Liver (tissue), 2 donors: ENCODE measurements around the gene KCNK10.

Source experiments
- CTCF ChIP-seq: fragments of 150-350 bp; IDR thresholded peaks from 2 replicates; pipeline ENCODE4 v1.5.1; 2017; ENCODE audit warnings: improper control_type of control experiment, low read depth, low read length; ENCODE audit not compliant: missing input control
- REST ChIP-seq: IDR thresholded peaks from 2 replicates; pipeline ENCODE4 v1.6.1; 2016; ENCODE audit warnings: antibody characterized with exemption, mild to moderate bottlenecking
- YY1 ChIP-seq: IDR thresholded peaks from 2 replicates; pipeline ENCODE4 v1.6.1; 2016; ENCODE audit warnings: antibody characterized with exemption, mild to moderate bottlenecking
- donor health status: healthy.

GRCh38 chr14:88204221-88204620 is 118.8 kb downstream of the KCNK10 start:
- TF ChIP-seq YY1: no peak
- TF ChIP-seq CTCF: no peak
- TF ChIP-seq REST: no peak
